ENCODE data around the gene GRIK4. TPM values are rescaled to one million over a fixed set of nuclear protein-coding genes. Genes with fewer than 3 reads are reported as not detected.

Gene GRIK4
- total RNA-seq, 1 donor from 2014 or later = 4.5 TPM

DNA sequence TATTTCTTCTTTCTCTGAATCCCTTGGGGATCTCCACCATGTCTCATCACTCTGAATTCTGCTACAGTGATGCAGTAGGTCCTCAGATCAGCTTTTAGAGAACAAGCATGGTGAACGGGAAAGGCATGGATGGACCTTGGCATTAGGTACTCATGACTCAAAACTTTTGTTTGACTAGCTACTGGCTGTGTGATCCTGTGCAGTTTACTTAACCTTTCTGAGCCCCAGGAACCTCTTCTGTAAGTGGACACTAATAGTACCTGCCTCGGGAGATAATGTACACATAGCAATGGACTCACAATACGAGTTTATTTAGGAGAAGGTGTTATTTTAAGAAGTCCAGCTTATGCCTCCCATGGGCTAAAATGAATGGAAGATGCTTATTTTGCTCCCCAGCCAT lies 327.7 kb downstream of the GRIK4 start:
- H3K4me3 Mint-ChIP-seq (ENCODE audit: unreplicated experiment) = no peak overlapping the region
- peaks cover 3% of the 10 kb centered on the region for H3K27me3 Mint-ChIP-seq (ENCODE audit: unreplicated experiment)
- TF ChIP-seq, protein P1, sequence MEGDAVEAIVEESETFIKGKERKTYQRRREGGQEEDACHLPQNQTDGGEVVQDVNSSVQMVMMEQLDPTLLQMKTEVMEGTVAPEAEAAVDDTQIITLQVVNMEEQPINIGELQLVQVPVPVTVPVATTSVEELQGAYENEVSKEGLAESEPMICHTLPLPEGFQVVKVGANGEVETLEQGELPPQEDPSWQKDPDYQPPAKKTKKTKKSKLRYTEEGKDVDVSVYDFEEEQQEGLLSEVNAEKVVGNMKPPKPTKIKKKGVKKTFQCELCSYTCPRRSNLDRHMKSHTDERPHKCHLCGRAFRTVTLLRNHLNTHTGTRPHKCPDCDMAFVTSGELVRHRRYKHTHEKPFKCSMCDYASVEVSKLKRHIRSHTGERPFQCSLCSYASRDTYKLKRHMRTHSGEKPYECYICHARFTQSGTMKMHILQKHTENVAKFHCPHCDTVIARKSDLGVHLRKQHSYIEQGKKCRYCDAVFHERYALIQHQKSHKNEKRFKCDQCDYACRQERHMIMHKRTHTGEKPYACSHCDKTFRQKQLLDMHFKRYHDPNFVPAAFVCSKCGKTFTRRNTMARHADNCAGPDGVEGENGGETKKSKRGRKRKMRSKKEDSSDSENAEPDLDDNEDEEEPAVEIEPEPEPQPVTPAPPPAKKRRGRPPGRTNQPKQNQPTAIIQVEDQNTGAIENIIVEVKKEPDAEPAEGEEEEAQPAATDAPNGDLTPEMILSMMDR (IDR thresholded peaks at IDR 0.05; ENCODE audit: unreplicated experiment) = no peak
- no peak for DNase-seq (ENCODE audit: low spot score)
- no peaks in the 10 kb centered on the region for H3K36me3 Mint-ChIP-seq (ENCODE audit: low read depth, unreplicated experiment)
- peaks cover 13% of the 10 kb centered on the region for H3K4me1 Mint-ChIP-seq (ENCODE audit: unreplicated experiment)
- H3K27ac Mint-ChIP-seq (ENCODE audit: unreplicated experiment) = no peak overlapping the region
- no peaks in the 10 kb centered on the region for H3K9me3 Mint-ChIP-seq (ENCODE audit: unreplicated experiment)

DNA sequence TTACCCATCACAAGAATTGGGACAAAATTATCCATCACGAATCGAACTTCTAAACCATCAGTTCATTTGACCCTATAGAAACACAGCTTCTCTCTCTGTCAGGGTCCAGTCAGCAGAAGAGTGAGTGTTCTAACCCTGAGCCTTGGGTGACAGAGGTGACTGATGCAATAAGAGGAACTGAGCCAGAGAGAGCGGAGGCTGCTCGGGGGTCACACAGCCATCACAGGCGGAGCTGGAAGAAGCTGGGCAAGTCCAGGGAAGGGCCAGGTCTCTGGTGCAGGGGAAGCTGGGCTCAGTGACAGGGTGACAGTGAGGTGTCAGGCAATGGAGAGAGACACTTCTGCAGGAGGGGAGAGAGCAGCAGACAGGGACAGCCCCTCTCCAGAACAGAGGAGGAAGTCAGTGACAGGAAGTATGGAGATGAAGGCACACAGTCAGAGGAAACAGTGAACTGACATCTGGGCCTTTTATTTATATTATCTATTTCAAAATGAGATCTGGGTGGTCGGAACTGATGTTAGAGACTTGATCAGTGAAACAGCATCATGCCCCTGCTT lies 328.4 kb downstream of the GRIK4 start:
- H3K27ac Mint-ChIP-seq (ENCODE audit: unreplicated experiment) = no peak overlapping the region
- TF ChIP-seq, protein P1 (IDR thresholded peaks at IDR 0.05; ENCODE audit: unreplicated experiment) = no peak
- H3K4me3 Mint-ChIP-seq (ENCODE audit: unreplicated experiment) = peak overlapping the region; percentile 1
- peaks cover 13% of the 10 kb centered on the region for H3K4me1 Mint-ChIP-seq (ENCODE audit: unreplicated experiment)
- H3K9me3 Mint-ChIP-seq (ENCODE audit: unreplicated experiment) = no peaks in the 10 kb centered on the region
- H3K36me3 Mint-ChIP-seq (ENCODE audit: low read depth, unreplicated experiment) = no peaks in the 10 kb centered on the region
- no peak for DNase-seq (ENCODE audit: low spot score)
- peaks cover 3% of the 10 kb centered on the region for H3K27me3 Mint-ChIP-seq (ENCODE audit: unreplicated experiment)

DNA sequence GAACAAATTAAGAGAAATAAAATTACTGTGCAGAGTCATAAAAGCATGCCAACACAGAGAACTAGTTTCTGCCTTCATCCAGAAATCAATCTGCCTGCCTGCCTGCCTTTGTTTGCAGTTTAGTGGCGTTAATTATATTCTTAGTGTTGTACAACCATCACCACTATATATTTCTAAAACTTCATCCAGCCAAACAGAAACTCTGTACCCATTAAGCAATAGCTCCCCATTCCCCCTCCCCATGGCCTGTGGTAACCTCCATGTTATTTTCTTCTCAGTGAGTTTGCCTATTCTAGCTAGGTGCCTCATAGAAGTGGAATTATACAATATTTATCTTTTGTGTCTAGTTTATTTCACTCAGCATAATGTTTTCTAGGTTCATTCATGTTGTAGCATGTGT lies 329.1 kb downstream of the GRIK4 start:
- H3K4me3 Mint-ChIP-seq (ENCODE audit: unreplicated experiment) = no peak overlapping the region

DNA sequence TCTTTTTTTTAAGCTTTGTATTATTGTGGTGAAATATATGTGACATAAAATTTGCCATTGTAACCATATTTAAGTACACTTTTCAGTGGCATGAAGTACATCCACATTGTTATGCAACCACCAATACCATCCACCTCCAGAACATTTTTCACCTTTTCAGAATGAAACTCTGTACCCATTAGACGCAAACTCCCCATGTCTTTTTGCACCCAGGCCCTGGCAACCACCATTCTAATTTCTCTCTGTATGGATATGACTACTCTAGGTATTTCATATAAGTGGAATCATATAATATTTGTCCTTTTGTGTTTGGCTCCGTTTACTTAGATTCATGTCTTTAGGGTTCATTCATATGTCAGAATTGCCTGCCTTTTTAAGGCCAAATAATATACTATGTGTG lies 329.5 kb downstream of the GRIK4 start:
- H3K4me3 Mint-ChIP-seq (ENCODE audit: unreplicated experiment) = no peak overlapping the region
- H3K4me1 Mint-ChIP-seq (ENCODE audit: unreplicated experiment) = peaks cover 13% of the 10 kb centered on the region
- TF ChIP-seq, protein P1 (IDR thresholded peaks at IDR 0.05; ENCODE audit: unreplicated experiment) = no peak

More for the DNA sequence above, 329.1 kb downstream of the GRIK4 start:
- peaks cover 13% of the 10 kb centered on the region for H3K4me1 Mint-ChIP-seq (ENCODE audit: unreplicated experiment)
- TF ChIP-seq, protein P1 (IDR thresholded peaks at IDR 0.05; ENCODE audit: unreplicated experiment) = no peak
- no peaks in the 10 kb centered on the region for H3K9me3 Mint-ChIP-seq (ENCODE audit: unreplicated experiment)
- H3K36me3 Mint-ChIP-seq (ENCODE audit: low read depth, unreplicated experiment) = no peaks in the 10 kb centered on the region
- no peak for DNase-seq (ENCODE audit: low spot score)
- peaks cover 3% of the 10 kb centered on the region for H3K27me3 Mint-ChIP-seq (ENCODE audit: unreplicated experiment)
- H3K27ac Mint-ChIP-seq (ENCODE audit: unreplicated experiment) = no peak overlapping the region

DNA sequence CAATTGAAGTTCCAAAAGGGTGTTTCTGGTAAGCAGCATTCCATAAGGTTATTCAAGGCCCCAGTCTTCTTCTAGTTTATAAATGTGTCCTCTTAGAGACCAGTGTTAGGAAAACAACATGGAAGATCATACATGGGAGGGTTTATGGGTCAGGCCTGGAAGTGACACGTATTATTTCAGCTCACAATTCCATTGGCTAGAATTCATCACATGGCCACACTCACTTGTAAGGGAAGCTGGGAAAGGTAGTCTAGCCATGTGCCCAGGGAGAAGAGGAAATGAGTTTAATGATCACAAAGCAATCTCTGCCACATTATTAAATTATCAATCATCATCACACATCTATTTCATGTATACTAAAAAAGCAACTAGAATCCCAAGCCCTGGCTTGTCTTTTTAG lies 330.6 kb downstream of the GRIK4 start:
- H3K27ac Mint-ChIP-seq (ENCODE audit: unreplicated experiment) = no peak overlapping the region
- H3K4me3 Mint-ChIP-seq (ENCODE audit: unreplicated experiment) = no peak overlapping the region
- DNase-seq (ENCODE audit: low spot score) = no peak
- TF ChIP-seq, protein P1 (IDR thresholded peaks at IDR 0.05; ENCODE audit: unreplicated experiment) = no peak
- H3K4me1 Mint-ChIP-seq (ENCODE audit: unreplicated experiment) = peaks cover 13% of the 10 kb centered on the region
- no peaks in the 10 kb centered on the region for H3K9me3 Mint-ChIP-seq (ENCODE audit: unreplicated experiment)
- H3K27me3 Mint-ChIP-seq (ENCODE audit: unreplicated experiment) = peaks cover 3% of the 10 kb centered on the region
- H3K36me3 Mint-ChIP-seq (ENCODE audit: low read depth, unreplicated experiment) = peaks cover 4% of the 10 kb centered on the region

More for the DNA sequence above, 329.5 kb downstream of the GRIK4 start:
- no peak overlapping the region for H3K27ac Mint-ChIP-seq (ENCODE audit: unreplicated experiment)
- no peak for DNase-seq (ENCODE audit: low spot score)
- no peaks in the 10 kb centered on the region for H3K9me3 Mint-ChIP-seq (ENCODE audit: unreplicated experiment)
- peaks cover 3% of the 10 kb centered on the region for H3K27me3 Mint-ChIP-seq (ENCODE audit: unreplicated experiment)
- H3K36me3 Mint-ChIP-seq (ENCODE audit: low read depth, unreplicated experiment) = no peaks in the 10 kb centered on the region
